CD4-positive, alpha-beta T cell treated with Interleukin-6 for 4 hours (primary cell): ENCODE measurements around the gene LDLRAD4.
A peak's percentile ranks its signal among the peaks of the same experiment; 100 is the strongest.

Source experiments
- DNase-seq: peaks from one replicate; pipeline ENCODE4 v3.0.0-alpha.2; 2020; ENCODE audit warnings: mixed read lengths

LDLRAD4 gene

DNA sequence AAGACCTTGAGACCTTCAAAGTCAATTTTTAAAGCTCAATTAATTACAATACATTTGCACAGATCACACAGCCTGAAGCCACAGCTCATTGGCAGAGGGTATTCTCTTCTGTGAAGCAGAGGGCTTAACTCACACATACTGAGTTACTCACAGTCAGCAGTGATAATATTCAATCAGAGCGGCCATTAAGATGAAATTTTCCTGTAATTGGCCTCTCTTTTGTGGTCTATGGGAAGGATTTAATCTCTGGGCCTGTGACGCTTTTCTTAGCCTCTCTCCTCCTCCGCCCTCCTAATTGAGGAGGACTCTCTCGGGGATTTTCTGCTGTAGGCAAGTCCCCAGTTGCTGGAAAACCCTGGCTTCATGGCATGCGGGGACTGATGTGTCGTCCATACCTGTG, 12.3 kb upstream of the LDLRAD4 start:
- no peak for DNase-seq

GRCh38 chr18:13207294-13207693, 11.3 kb upstream of the LDLRAD4 start:
- no peak for DNase-seq

- DNase-seq: no peak
Measured at GRCh38 chr18:13211534-13211933, 7.0 kb upstream of the LDLRAD4 start.

DNA sequence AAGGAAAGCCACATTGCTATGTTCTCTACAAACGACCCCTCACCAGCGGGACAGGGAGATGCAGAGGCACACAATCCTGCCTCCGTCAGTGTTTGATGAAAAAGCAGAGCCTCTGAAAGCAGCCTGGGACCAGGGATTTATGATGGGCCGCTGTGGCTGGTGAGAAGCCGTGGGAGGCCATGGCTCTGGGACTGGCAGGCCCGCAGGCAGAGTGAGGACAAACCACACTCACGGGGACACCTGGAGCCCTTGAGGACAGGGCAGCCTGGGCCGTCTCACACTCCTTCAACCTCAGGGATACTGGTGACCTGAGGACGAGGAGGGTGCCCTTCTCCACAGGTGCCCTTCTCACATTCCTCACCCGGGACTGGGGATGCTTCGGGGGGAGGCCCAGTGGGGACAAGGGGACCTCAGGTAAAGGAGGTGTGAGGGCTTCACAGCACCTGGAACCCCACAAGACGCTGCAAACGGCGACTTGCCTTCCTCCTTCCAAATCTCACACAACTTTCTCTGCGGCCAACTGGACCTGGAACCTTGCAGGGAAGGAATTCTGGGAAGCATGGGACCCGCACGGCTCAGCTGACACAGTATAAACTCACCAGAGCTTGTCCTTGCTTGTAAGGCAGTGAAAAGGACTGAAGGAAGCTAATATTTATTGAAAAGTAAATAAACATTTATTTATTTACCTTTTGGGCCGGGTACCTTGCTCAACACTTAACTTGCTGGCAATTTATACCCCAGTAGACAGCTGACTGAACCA, 5.3 kb upstream of the LDLRAD4 start:
- DNase-seq: no peak

DNA sequence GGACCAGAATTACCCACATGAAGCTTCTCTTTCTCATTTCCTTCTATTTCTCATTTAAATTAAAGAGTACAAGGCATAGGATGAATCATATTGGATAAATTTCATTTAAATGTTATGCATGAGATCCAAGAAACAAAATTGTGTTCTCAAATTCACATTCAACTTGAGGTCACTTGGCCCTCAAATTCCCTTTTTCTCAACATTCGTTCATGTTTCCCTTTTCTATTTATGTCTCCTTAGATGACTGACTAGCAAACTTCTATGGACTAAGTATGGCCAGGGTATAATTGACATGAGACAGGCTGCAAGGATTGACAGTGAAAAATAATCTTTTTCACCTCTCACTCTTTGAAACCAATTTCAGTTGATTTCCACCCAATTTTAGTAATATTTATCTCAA, 4.0 kb upstream of the LDLRAD4 start:
- no peak for DNase-seq

DNA sequence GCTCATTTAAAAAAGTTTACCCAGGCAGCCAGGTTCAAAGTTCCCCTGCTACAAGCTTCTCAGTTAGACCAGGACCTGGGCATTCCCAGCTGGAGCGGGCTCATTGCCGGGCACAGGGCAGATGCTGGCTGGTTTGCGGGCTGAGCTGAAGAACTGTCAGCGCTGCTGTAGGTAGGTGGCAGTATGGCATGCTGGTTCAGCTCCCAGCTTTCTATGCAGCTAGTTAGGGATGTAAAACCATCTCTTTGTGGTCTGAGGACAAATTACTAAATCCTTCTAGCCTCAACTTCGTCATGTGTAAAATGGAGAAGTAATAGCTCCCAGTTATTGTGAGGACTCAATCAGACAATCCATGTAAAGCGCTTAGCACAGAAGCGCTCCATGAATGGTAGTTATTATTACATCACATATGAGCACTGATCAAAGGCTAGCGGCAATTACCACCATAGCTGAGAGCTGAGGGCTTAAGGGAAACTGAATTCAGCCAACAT, 2.4 kb upstream of the LDLRAD4 start:
- DNase-seq: peak; percentile 69

GRCh38 chr18:13216711-13217465, 1.7 kb upstream of the LDLRAD4 start:
- DNase-seq: peak; percentile 67

DNA sequence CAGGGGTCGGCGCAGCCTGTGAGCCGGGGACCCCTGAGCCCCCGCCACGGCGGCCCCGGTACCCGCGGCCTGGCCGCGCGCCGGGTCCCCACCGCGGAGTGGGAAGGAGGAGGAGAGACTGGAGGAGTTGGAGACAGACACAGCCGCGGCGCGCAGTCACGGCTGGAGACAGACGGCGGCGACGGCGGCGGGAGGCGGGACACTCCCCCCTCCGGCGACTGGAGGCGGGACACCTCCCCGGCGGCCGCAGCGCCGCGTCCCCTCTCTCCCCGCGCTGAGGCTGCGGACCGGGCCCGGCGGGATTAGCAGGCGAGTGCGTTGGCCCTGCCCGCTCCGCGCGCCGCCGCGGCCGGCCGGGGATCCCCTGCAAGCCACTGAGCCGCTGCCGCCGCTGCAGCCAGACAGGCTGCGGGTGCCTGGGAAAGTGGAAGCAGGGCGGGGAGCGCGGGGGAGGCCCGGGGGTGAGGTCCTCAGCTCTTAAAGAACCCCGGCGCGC, 1.0 kb upstream of the LDLRAD4 start:
- peak; percentile 75 for DNase-seq

DNA sequence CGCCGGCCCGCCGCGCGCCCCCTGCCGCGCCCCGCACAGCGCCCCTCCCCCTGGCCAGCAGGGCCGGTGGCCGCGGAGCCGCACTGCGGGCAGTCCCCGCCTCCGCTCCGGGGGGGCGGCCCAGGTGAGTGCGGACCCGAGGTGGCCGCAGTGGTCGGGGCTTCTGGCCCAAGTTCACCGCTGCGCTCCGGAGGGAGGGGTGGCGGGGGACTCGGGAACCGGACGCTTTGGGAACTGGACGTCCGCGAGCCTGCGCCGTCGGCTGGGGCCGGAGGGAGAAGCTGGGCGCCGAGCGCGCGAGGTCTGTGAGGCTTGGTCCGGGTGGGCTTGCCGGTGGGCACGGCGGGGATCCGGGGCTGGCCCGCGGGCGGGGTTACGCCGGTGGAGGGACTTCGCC, 591 bp upstream of the LDLRAD4 start:
- DNase-seq: no peak

GRCh38 chr18:13218997-13219396, 437 bp downstream of the LDLRAD4 start:
- no peak for DNase-seq

GRCh38 chr18:13219593-13220159, 1.1 kb downstream of the LDLRAD4 start:
- no peak for DNase-seq

DNA sequence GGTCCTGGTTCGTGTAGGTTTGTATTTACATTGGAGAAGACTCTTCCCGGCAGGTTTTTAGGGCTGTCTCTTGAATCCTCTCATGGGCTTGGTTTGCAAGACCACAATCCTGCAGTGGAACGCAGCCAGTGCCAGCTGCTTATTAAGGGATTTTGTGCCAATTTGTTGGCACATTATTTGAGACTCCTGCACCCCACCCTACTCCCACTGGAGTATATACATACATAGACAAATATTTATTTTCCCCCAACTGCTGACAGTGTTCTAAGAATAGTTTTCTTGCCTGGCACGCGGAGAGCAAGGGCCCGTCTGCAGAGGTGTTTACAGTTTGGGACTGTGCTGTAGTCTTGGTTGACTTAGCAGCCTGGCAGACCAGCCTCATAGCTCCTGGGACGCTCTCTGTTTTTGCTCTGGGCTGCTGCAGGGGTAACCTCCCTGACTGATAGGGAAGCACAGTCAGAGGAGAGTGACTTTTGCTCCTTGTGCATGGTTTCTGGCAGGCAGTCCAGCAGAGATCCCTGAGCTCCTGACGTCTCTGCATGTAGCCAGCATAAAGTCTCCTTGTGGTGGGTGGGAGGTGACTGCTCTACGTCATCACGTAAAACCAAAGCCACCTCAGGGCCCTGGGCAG, 1.9 kb downstream of the LDLRAD4 start:
- DNase-seq: no peak

- no peak for DNase-seq
Measured at GRCh38 chr18:13221869-13222855, 3.6 kb downstream of the LDLRAD4 start.

DNA sequence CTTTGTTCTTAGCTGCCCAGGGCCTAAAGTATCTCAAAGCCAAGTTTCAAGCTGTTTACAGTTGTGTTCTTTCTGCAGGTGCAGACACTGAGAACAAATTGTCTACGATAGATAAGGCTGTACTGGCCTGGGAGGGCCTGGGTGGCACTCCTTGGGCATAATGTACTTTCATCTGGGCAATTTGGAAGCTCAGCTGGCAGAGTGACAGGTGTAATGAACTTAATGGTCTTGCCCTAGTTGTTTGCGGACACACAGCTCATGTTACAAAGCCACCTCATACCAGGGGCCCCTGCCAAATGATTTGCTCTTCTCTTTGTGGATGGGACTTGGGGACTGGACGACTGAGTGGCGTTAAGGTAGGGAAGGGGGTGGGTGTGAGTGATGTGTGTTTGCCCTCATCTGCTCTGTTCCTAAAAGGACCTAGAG, 4.3 kb downstream of the LDLRAD4 start:
- no peak for DNase-seq

GRCh38 chr18:13223311-13224143, 5.0 kb downstream of the LDLRAD4 start:
- DNase-seq: no peak

DNA sequence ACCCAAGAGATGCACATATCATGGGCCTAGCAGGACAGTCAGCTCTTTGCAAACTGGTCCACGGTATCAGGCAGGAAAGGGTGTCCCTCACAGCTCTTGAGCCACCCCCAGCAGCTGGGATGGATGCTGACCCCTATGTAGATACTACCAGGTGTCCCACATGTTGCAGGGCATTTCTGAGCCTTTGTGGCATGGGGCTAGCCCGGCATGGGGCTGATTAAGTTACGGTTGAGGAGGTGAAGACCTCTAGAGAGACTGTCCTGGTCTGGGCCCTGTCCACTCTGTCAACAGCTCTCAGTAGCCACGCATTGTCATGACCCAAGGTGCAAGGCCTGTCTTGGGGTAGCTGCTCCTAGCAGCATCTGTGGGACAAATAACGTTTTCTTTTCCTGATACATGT, 6.7 kb downstream of the LDLRAD4 start:
- no peak for DNase-seq

- no peak for DNase-seq
Measured at GRCh38 chr18:13226533-13227144, 8.1 kb downstream of the LDLRAD4 start.

DNA sequence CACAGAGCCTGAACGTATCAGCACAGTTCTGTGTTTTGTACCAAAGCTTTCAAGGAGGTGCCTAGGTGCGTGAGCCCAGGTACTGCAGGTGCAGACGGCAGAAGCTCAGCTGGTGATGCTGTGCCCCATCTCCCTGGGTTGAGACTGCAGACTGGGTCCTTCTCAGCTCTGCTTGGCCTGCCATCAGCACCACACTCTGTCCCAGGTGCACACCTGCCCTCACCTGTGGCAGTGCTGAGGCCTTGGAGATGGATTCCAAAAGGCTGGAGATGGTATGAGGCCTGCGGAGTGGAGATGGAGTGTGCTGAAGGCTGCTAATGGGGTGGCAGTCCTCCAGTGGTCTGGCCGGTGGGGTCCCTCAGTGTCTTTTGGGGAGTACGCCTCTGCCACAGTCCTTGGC, 9.3 kb downstream of the LDLRAD4 start:
- DNase-seq: no peak

DNA sequence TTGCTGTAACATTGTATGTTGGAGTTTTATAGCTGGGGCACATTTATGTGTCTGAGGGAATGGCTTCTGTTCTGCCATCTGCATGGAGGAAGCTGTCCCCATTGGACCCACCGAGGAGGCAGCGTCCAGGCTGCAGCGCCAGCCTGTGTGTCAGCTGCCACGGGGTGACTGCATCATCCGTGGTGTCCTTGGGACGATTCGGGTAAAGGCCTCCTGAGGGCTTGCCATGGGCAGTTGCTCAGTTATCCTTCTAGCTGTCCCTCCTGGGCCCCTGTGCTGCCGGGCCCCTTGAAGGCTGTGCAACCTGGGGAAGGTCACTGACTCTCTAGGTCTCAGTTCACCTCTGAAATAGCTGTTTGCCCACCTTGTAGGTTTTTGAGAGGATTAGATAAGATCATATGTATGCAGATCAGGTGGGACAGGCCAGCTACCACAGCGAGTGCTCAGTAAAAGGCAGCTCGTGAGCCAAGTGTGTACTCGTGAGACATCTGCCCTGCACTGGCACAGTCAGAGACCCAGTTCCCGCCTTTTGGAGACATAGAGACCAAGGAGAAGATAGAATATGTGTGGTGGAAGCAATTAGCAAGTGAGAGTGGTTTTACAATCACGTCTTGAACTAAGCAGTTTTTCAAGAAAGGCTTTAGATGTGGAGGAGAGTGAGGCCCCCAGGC, 10.6 kb downstream of the LDLRAD4 start:
- no peak for DNase-seq

DNA sequence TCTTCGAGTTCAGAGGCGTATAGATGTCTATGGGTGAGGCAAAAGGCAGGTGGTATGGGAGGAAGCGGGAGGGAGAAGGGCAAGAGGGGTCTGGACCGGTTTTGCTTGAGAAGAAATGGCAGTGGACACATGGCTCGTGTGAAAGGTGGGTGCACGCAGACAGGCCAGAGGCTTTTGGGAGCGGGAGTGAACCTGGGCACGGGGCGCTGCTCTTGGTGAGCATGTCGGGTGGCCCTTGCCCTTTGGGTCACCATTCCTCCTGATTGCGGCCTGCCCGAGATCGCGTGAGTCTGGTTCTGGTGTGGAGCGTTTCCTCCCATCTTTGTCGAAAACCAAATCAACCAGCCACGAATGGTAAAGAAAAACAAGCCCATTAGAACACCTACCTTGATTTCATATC, 12.6 kb downstream of the LDLRAD4 start:
- DNase-seq: no peak
